ENCODE results near the gene KCNMA1.

- TF ChIP-seq, protein P1, sequence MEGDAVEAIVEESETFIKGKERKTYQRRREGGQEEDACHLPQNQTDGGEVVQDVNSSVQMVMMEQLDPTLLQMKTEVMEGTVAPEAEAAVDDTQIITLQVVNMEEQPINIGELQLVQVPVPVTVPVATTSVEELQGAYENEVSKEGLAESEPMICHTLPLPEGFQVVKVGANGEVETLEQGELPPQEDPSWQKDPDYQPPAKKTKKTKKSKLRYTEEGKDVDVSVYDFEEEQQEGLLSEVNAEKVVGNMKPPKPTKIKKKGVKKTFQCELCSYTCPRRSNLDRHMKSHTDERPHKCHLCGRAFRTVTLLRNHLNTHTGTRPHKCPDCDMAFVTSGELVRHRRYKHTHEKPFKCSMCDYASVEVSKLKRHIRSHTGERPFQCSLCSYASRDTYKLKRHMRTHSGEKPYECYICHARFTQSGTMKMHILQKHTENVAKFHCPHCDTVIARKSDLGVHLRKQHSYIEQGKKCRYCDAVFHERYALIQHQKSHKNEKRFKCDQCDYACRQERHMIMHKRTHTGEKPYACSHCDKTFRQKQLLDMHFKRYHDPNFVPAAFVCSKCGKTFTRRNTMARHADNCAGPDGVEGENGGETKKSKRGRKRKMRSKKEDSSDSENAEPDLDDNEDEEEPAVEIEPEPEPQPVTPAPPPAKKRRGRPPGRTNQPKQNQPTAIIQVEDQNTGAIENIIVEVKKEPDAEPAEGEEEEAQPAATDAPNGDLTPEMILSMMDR (IDR thresholded peaks at IDR 0.05 in 8 of 11, conservative IDR thresholded peaks at IDR 0.05 in 3 of 11), result no peak
- no peak for TF ChIP-seq POLR2A (IDR thresholded peaks at IDR 0.05)
Measured at GRCh38 chr10:77252380-77253146, 385.0 kb downstream of the KCNMA1 start.
